Measurements from ENCODE around the gene DNAH10.

- TF ChIP-seq, protein P1, sequence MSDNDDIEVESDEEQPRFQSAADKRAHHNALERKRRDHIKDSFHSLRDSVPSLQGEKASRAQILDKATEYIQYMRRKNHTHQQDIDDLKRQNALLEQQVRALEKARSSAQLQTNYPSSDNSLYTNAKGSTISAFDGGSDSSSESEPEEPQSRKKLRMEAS (IDR thresholded peaks at IDR 0.05; ENCODE audit: low read depth, low read length) = no peak
- TF ChIP-seq CTCF (IDR thresholded peaks at IDR 0.05; ENCODE audit: low read depth, low read length) = no peak
- no peak for TF ChIP-seq POLR2A (IDR thresholded peaks at IDR 0.05; ENCODE audit: extremely low read depth, insufficient read length)
Observed at GRCh38 chr12:123916729-123917128, 154.6 kb downstream of the DNAH10 start.

All from NB4 (cell line).